ENCODE measurements around the gene PAPLN.

DNA sequence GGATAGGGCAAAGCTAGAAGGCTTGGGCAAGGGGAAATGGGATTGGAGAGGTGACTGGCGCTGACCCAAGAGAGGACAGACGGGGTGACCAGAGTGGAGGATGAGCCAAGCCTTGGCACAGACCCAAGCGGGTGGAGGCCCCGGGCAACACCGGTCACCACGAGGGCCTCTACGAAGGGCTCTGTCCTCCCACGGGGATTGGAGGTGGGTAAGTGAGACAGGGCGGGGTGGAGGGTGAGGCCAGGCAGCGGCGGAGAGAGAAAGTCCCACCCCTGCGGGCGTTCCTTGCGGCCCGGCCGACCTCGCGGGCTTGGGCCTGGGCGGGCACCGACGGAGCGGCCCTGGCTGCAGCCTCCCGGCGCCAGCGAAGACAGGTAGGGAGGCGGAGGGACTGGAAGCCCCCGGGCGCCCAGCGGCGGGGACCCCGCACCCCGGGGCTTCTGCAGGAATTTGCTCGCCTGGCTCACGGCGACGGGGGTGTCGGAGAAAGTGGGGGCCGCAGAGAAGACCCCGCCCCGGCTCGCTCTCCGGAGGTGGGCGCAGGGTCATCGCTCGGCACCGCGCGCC lies at the start of gene PAPLN:
- TF ChIP-seq POLR2A (IDR thresholded peaks at IDR 0.05), result no peak
- TF ChIP-seq, protein P1, sequence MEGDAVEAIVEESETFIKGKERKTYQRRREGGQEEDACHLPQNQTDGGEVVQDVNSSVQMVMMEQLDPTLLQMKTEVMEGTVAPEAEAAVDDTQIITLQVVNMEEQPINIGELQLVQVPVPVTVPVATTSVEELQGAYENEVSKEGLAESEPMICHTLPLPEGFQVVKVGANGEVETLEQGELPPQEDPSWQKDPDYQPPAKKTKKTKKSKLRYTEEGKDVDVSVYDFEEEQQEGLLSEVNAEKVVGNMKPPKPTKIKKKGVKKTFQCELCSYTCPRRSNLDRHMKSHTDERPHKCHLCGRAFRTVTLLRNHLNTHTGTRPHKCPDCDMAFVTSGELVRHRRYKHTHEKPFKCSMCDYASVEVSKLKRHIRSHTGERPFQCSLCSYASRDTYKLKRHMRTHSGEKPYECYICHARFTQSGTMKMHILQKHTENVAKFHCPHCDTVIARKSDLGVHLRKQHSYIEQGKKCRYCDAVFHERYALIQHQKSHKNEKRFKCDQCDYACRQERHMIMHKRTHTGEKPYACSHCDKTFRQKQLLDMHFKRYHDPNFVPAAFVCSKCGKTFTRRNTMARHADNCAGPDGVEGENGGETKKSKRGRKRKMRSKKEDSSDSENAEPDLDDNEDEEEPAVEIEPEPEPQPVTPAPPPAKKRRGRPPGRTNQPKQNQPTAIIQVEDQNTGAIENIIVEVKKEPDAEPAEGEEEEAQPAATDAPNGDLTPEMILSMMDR (IDR thresholded peaks at IDR 0.05), result no peak

All from testis (tissue), 2 donors.